ENCODE data around the gene NDUFA5.

DNA sequence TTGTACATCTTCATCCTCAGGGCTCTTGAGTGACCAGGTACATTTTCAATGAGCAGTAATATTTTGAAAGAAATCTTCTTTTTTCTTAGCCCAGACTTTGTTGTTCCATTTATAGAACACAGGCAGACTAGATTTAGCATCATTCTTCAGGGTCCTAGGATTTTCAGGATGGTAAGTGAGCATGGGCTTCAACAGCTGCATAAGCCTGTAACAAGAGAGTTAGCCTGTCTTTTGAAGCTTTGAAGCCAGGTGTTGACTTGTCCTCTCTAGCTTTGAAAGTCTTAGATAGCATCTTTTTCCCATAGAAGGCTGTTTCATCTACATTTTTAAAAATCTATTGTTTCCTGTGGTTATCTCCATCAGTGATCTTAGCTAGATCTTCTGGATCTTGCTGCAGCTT is 4.5 kb upstream of the NDUFA5 start:
- TF ChIP-seq EZH2 (IDR thresholded peaks at IDR 0.05; ENCODE audit: low read depth, unreplicated experiment) (no peak), POLR2AphosphoS5 (IDR thresholded peaks at IDR 0.05; ENCODE audit: low read depth) (no peak), JUNB (IDR thresholded peaks at IDR 0.05; ENCODE audit: unreplicated experiment) (no peak), ZNF114 (CRISPR knock-in tag; IDR thresholded peaks at IDR 0.05) (no peak), ZNF331 (CRISPR knock-in tag; IDR thresholded peaks at IDR 0.05; ENCODE audit: low read depth) (no peak), CREB1 (CRISPR knock-in tag; IDR thresholded peaks at IDR 0.05; ENCODE audit: low read depth) (no peak), EZH2phosphoT487 (IDR thresholded peaks at IDR 0.05; ENCODE audit: unreplicated experiment) (no peak), NANOG (IDR thresholded peaks at IDR 0.05; ENCODE audit: borderline replicate concordance) (no peak)
- TF ChIP-seq, protein P1, sequence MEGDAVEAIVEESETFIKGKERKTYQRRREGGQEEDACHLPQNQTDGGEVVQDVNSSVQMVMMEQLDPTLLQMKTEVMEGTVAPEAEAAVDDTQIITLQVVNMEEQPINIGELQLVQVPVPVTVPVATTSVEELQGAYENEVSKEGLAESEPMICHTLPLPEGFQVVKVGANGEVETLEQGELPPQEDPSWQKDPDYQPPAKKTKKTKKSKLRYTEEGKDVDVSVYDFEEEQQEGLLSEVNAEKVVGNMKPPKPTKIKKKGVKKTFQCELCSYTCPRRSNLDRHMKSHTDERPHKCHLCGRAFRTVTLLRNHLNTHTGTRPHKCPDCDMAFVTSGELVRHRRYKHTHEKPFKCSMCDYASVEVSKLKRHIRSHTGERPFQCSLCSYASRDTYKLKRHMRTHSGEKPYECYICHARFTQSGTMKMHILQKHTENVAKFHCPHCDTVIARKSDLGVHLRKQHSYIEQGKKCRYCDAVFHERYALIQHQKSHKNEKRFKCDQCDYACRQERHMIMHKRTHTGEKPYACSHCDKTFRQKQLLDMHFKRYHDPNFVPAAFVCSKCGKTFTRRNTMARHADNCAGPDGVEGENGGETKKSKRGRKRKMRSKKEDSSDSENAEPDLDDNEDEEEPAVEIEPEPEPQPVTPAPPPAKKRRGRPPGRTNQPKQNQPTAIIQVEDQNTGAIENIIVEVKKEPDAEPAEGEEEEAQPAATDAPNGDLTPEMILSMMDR (conservative IDR thresholded peaks at IDR 0.05; ENCODE audit: low read depth in 2 of 2) = no peak
- TF ChIP-seq, protein P2, sequence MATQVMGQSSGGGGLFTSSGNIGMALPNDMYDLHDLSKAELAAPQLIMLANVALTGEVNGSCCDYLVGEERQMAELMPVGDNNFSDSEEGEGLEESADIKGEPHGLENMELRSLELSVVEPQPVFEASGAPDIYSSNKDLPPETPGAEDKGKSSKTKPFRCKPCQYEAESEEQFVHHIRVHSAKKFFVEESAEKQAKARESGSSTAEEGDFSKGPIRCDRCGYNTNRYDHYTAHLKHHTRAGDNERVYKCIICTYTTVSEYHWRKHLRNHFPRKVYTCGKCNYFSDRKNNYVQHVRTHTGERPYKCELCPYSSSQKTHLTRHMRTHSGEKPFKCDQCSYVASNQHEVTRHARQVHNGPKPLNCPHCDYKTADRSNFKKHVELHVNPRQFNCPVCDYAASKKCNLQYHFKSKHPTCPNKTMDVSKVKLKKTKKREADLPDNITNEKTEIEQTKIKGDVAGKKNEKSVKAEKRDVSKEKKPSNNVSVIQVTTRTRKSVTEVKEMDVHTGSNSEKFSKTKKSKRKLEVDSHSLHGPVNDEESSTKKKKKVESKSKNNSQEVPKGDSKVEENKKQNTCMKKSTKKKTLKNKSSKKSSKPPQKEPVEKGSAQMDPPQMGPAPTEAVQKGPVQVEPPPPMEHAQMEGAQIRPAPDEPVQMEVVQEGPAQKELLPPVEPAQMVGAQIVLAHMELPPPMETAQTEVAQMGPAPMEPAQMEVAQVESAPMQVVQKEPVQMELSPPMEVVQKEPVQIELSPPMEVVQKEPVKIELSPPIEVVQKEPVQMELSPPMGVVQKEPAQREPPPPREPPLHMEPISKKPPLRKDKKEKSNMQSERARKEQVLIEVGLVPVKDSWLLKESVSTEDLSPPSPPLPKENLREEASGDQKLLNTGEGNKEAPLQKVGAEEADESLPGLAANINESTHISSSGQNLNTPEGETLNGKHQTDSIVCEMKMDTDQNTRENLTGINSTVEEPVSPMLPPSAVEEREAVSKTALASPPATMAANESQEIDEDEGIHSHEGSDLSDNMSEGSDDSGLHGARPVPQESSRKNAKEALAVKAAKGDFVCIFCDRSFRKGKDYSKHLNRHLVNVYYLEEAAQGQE (IDR thresholded peaks at IDR 0.05; ENCODE audit: unreplicated experiment) = no peak
- TF ChIP-seq, protein P3, sequence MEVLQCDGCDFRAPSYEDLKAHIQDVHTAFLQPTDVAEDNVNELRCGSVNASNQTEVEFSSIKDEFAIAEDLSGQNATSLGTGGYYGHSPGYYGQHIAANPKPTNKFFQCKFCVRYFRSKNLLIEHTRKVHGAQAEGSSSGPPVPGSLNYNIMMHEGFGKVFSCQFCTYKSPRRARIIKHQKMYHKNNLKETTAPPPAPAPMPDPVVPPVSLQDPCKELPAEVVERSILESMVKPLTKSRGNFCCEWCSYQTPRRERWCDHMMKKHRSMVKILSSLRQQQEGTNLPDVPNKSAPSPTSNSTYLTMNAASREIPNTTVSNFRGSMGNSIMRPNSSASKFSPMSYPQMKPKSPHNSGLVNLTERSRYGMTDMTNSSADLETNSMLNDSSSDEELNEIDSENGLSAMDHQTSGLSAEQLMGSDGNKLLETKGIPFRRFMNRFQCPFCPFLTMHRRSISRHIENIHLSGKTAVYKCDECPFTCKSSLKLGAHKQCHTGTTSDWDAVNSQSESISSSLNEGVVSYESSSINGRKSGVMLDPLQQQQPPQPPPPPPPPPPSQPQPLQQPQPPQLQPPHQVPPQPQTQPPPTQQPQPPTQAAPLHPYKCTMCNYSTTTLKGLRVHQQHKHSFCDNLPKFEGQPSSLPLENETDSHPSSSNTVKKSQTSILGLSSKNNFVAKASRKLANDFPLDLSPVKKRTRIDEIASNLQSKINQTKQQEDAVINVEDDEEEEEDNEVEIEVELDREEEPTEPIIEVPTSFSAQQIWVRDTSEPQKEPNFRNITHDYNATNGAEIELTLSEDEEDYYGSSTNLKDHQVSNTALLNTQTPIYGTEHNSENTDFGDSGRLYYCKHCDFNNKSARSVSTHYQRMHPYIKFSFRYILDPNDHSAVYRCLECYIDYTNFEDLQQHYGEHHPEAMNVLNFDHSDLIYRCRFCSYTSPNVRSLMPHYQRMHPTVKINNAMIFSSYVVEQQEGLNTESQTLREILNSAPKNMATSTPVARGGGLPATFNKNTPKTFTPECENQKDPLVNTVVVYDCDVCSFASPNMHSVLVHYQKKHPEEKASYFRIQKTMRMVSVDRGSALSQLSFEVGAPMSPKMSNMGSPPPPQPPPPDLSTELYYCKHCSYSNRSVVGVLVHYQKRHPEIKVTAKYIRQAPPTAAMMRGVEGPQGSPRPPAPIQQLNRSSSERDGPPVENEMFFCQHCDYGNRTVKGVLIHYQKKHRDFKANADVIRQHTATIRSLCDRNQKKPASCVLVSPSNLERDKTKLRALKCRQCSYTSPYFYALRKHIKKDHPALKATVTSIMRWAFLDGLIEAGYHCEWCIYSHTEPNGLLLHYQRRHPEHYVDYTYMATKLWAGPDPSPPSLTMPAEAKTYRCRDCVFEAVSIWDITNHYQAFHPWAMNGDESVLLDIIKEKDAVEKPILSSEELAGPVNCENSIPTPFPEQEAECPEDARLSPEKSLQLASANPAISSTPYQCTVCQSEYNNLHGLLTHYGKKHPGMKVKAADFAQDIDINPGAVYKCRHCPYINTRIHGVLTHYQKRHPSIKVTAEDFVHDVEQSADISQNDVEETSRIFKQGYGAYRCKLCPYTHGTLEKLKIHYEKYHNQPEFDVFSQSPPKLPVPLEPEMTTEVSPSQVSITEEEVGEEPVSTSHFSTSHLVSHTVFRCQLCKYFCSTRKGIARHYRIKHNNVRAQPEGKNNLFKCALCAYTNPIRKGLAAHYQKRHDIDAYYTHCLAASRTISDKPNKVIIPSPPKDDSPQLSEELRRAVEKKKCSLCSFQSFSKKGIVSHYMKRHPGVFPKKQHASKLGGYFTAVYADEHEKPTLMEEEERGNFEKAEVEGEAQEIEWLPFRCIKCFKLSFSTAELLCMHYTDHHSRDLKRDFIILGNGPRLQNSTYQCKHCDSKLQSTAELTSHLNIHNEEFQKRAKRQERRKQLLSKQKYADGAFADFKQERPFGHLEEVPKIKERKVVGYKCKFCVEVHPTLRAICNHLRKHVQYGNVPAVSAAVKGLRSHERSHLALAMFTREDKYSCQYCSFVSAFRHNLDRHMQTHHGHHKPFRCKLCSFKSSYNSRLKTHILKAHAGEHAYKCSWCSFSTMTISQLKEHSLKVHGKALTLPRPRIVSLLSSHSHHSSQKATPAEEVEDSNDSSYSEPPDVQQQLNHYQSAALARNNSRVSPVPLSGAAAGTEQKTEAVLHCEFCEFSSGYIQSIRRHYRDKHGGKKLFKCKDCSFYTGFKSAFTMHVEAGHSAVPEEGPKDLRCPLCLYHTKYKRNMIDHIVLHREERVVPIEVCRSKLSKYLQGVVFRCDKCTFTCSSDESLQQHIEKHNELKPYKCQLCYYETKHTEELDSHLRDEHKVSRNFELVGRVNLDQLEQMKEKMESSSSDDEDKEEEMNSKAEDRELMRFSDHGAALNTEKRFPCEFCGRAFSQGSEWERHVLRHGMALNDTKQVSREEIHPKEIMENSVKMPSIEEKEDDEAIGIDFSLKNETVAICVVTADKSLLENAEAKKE (CRISPR knock-in tag; IDR thresholded peaks at IDR 0.05) = no peak
